SK-N-SH (cell line): Measurements from ENCODE around the gene WBP2. TPM values are rescaled to one million over a fixed set of nuclear protein-coding genes. Genes with fewer than 3 reads are reported as not detected.
"Not testable (repeated sequence)": the region's sequence is repeated elsewhere in the genome, so short reads cannot be mapped to it uniquely, and the experiment has no call there.

ENCODE experiments used
- CTCF ChIA-PET: fragments of 300-600, 350-600 bp; formaldehyde crosslinking; extraction: SDS; loops from one replicate; lab custom pipeline; 2021; lab: Yijun Ruan, JAX
- POLR2A ChIA-PET: fragments of 350-600 bp; sonication (Branson Sonifier 250); formaldehyde crosslinking; extraction: SDS; loops from one replicate; lab custom pipeline; 2020; ENCODE audit warnings: antibody characterized with exemption, inconsistent platforms; lab: Yijun Ruan, JAX
- DNase-seq: peaks from one replicate; pipeline ENCODE4 v3.0.0; 2012
- H2AFZ ChIP-seq: fragments of 200-600 bp; sonication (generic); 2 replicates; pipeline ENCODE4 v1.8.1; 2016; ENCODE audit warnings: antibody characterized with exemption, mild to moderate bottlenecking, low read depth
- H3F3A ChIP-seq: fragments of 200-600 bp; sonication (generic); replicated peaks from 2 replicates; pipeline ENCODE3; 2016; ENCODE audit warnings: antibody characterized with exemption, mild to moderate bottlenecking; ENCODE audit not compliant: insufficient read depth
- H3K27ac ChIP-seq, 2 experiments: fragments of 200-500 bp in 1 of 2; fragments of 200-600 bp in 1 of 2; sonication (Bioruptor generic) in 1 of 2; sonication (generic), shearing (Covaris generic) in 1 of 2; 2 replicates each; pipeline versions ENCODE4 v1.5.1 to v1.6.1; 2014 to 2016; ENCODE audit warnings: low read depth in 2 of 2, inconsistent platforms in 1 of 2, low read length in 1 of 2, mild to moderate bottlenecking in 1 of 2, mixed read lengths in 1 of 2
- H3K27me3 ChIP-seq: fragments of 200-600 bp; sonication (generic), shearing (Covaris generic); 2 replicates; pipeline ENCODE4 v1.6.1; 2016; ENCODE audit warnings: mixed run types; ENCODE audit not compliant: insufficient read depth
- H3K36me3 ChIP-seq, 2 experiments: fragments of 200-500 bp in 1 of 2; fragments of 200-600 bp in 1 of 2; sonication (Bioruptor generic) in 1 of 2; sonication (generic) in 1 of 2; replicated peaks in 1 of 2; 2 replicates each; pipeline versions ENCODE3 to v1.5.1; 2014 to 2016; ENCODE audit warnings: low read length in 1 of 2, mild to moderate bottlenecking in 1 of 2; ENCODE audit not compliant: insufficient read depth in 2 of 2, control insufficient read depth in 1 of 2
- H3K4me1 ChIP-seq, 2 experiments: fragments of 200-500 bp in 1 of 2; fragments of 200-600 bp in 1 of 2; sonication (Bioruptor generic) in 1 of 2; sonication (generic), shearing (Covaris generic) in 1 of 2; 2 replicates each; pipeline versions ENCODE4 v1.5.1 to v1.6.1; 2014 to 2016; ENCODE audit warnings: low read depth in 1 of 2, low read length in 1 of 2, mixed run types in 1 of 2; ENCODE audit not compliant: insufficient read depth in 2 of 2, control insufficient read depth in 1 of 2
- H3K4me2 ChIP-seq: fragments of 200-600 bp; sonication (generic), shearing (Covaris generic); 2 replicates; pipeline ENCODE4 v1.6.1; 2017; ENCODE audit warnings: mixed run types
- H3K4me3 ChIP-seq, 2 experiments: fragments of 200-500 bp in 1 of 2; fragments of 200-600 bp in 1 of 2; sonication (Bioruptor generic) in 1 of 2; sonication (generic), shearing (Covaris generic) in 1 of 2; 2 replicates each; pipeline versions ENCODE4 v1.5.1 to v1.8.1; 2014 to 2016; ENCODE audit warnings: low read depth in 2 of 2, inconsistent platforms in 1 of 2, low read length in 1 of 2, mild to moderate bottlenecking in 1 of 2, mixed read lengths in 1 of 2, moderate library complexity in 1 of 2
- H3K79me2 ChIP-seq: fragments of 200-600 bp; sonication (generic); 2 replicates; pipeline ENCODE4 v1.8.1; 2017; ENCODE audit warnings: mild to moderate bottlenecking; ENCODE audit not compliant: insufficient read depth
- H3K9ac ChIP-seq: fragments of 200-600 bp; sonication (generic); 2 replicates; pipeline ENCODE4 v1.6.1; 2017; ENCODE audit warnings: mixed run types
- H3K9me2 ChIP-seq: fragments of 200-600 bp; sonication (generic); 2 replicates; pipeline ENCODE4 v1.6.1; 2017; ENCODE audit warnings: mixed run types
- H3K9me3 ChIP-seq: fragments of 200-600 bp; sonication (generic); 2 replicates; pipeline ENCODE4 v1.6.1; 2017; ENCODE audit warnings: mixed run types, mild to moderate bottlenecking, moderate library complexity
- H4K20me1 ChIP-seq: fragments of 200-600 bp; sonication (generic); 2 replicates; pipeline ENCODE4 v1.6.1; 2017; ENCODE audit warnings: mild to moderate bottlenecking, mixed run types; ENCODE audit not compliant: insufficient read depth
- CHD2 ChIP-seq: fragments of 150-350 bp; IDR thresholded peaks from 2 replicates; pipeline ENCODE4 v1.6.1; 2018; ENCODE audit warnings: low read length; ENCODE audit not compliant: partially characterized antibody
- JUND ChIP-seq: IDR thresholded peaks from 2 replicates; pipeline ENCODE4 v1.4.0; 2012
- MAX ChIP-seq: IDR thresholded peaks from 2 replicates; pipeline ENCODE4 v1.4.0; 2012; ENCODE audit warnings: low read depth
- NFIC ChIP-seq: IDR thresholded peaks from 2 replicates; pipeline ENCODE4 v1.4.0; 2012; ENCODE audit warnings: borderline replicate concordance
- POLR2AphosphoS5 ChIP-seq: IDR thresholded peaks from 2 replicates; pipeline ENCODE4 v1.6.1; 2012; ENCODE audit warnings: low read depth, low read length
- RAD21 ChIP-seq: IDR thresholded peaks from 2 replicates; pipeline ENCODE4 v1.6.1; 2012; ENCODE audit warnings: mild to moderate bottlenecking, low read length
- RCOR1 ChIP-seq: fragments of 150-350 bp; IDR thresholded peaks from 2 replicates; pipeline ENCODE4 v1.6.1; 2017; ENCODE audit warnings: antibody characterized with exemption, low read length
- REST ChIP-seq: IDR thresholded peaks from 2 replicates; pipeline ENCODE4 v1.6.1; 2012; ENCODE audit warnings: mild to moderate bottlenecking, low read depth, low read length, moderate library complexity
- RXRA ChIP-seq: IDR thresholded peaks from 2 replicates; pipeline ENCODE4 v1.4.0; 2012; ENCODE audit warnings: low read depth, mild to moderate bottlenecking, borderline replicate concordance
- SIN3A ChIP-seq: IDR thresholded peaks from 2 replicates; pipeline ENCODE4 v1.6.1; 2012; ENCODE audit warnings: low read depth, mild to moderate bottlenecking, low read length, moderate library complexity, borderline replicate concordance
- SMC3 ChIP-seq: IDR thresholded peaks from 2 replicates; pipeline ENCODE4 v1.6.1; 2012; ENCODE audit warnings: low read depth, low read length, improper control_type of control experiment
- TAF1 ChIP-seq: IDR thresholded peaks from 2 replicates; pipeline ENCODE4 v1.6.1; 2012; ENCODE audit warnings: low read depth, mild to moderate bottlenecking, low read length, moderate library complexity, borderline replicate concordance
- TEAD4 ChIP-seq: IDR thresholded peaks from 2 replicates; pipeline ENCODE4 v1.4.0; 2012; ENCODE audit warnings: mild to moderate bottlenecking, borderline replicate concordance; ENCODE audit not compliant: insufficient read depth
- USF2 ChIP-seq: fragments of 150-350 bp; IDR thresholded peaks from 2 replicates; pipeline ENCODE4 v1.6.1; 2017; ENCODE audit warnings: antibody characterized with exemption, low read length, low read depth, borderline replicate concordance
- YY1 ChIP-seq: IDR thresholded peaks from 2 replicates; pipeline ENCODE4 v1.4.0; 2012; ENCODE audit warnings: low read depth, mild to moderate bottlenecking
- ZBTB33 ChIP-seq: IDR thresholded peaks from 2 replicates; pipeline ENCODE4 v1.4.0; 2012; ENCODE audit warnings: low read depth, borderline replicate concordance
- WGBS: methylation state at CpG from one replicate; pipeline ENCODE4 v1.1.6; 2017; ENCODE audit warnings: low lambda C conversion rate; 5-methylcytosine and 5-hydroxymethylcytosine counted together
- polyA plus RNA-seq, 3 experiments: library from polyadenylated mRNA; depleted of rRNA; stranded (reverse); fragments of >200 nt; gene quantifications; 2 replicates each; pipeline ENCODE4 v1.2.3, GENCODE V29; 2012

Gene WBP2
- polyA plus RNA-seq, 1 of the 3 experiments (the other 2 are of a cell fraction) = 55.8 TPM

- CTCF ChIA-PET = interaction anchor here (0.7 to 2.5 kb wide), 5 partner anchors 13 to 63 kb away, joined by 3 to 8 read pairs (median 3); no protein-coding TSS in a partner anchor
- 96% methylated on average over 7 of the region's 7 CpGs for WGBS
These were observed 44.0 kb downstream of the WBP2 start for GRCh38 chr17:75811174-75811573.

GRCh38 chr17:75810756-75811155 lies 44.4 kb downstream of the WBP2 start:
- 93% methylated on average over 11 of the region's 11 CpGs for WGBS
- Histone ChIP-seq H3K79me2 (peaks cover 17% of the 10 kb centered on the region; the same call in 1 of the 2 replicates), H3K36me3 (peaks cover 5 to 26% of the 10 kb centered on the region in 2 experiments), H3K4me1 (peaks cover 6 to 10% of the 10 kb centered on the region in 2 experiments; a peak in 3 of 4 replicates)
- H3K4me2 ChIP-seq, DNase-seq, H3K9me3 ChIP-seq, H4K20me1 ChIP-seq, H3K27me3 ChIP-seq, H3K4me3 ChIP-seq, H3K9me2 ChIP-seq, H3F3A ChIP-seq, H3K27ac ChIP-seq, H2AFZ ChIP-seq, H3K9ac ChIP-seq: not testable (repeated sequence)
- CTCF ChIA-PET = interaction anchor here (0.8 to 2.5 kb wide), 4 partner anchors 13 to 61 kb away, joined by 3 to 8 read pairs (median 3); no protein-coding TSS in a partner anchor
- POLR2A ChIA-PET = interaction anchor here (1.5 kb wide), 1 partner anchor 35 kb away, joined by 3 read pairs; no protein-coding TSS in a partner anchor

More at GRCh38 chr17:75811174-75811573, 44.0 kb downstream of the WBP2 start:
- Histone ChIP-seq H3K4me3 (no peak overlapping the region), H3K9me3 (no peaks in the 10 kb centered on the region), H3F3A (peaks cover 9% of the 10 kb centered on the region), H3K9ac (no peak overlapping the region), H3K27me3 (no peaks in the 10 kb centered on the region), H3K79me2 (peaks cover 13% of the 10 kb centered on the region; the same call in 1 of the 2 replicates), H4K20me1 (no peaks in the 10 kb centered on the region), H2AFZ (no peak overlapping the region), H3K4me2 (no peak overlapping the region), H3K4me1 (peaks cover 6 to 10% of the 10 kb centered on the region in 2 experiments; a peak in 3 of 4 replicates), H3K9me2 (no peaks in the 10 kb centered on the region), H3K36me3 (peaks cover 8 to 29% of the 10 kb centered on the region in 2 experiments), H3K27ac (no peak overlapping the region)
- POLR2A ChIA-PET = interaction anchor here (1.5 kb wide), 1 partner anchor 36 kb away, joined by 3 read pairs; no protein-coding TSS in a partner anchor
- no peak for DNase-seq
- no peak for TF ChIP-seq USF2
- no peak for TF ChIP-seq YY1
- TF ChIP-seq RXRA = no peak
- TF ChIP-seq SIN3A = no peak
- no peak for TF ChIP-seq TAF1
- TF ChIP-seq TEAD4 = no peak
- no peak for TF ChIP-seq ZBTB33
- TF ChIP-seq RCOR1 = no peak
- TF ChIP-seq RAD21 = no peak
- TF ChIP-seq JUND = no peak
- TF ChIP-seq CHD2 = no peak
- no peak for TF ChIP-seq REST
- TF ChIP-seq NFIC = no peak
- no peak for TF ChIP-seq SMC3
- TF ChIP-seq POLR2AphosphoS5 = no peak
- no peak for TF ChIP-seq MAX
